GM18520 (cell line): Measurements from ENCODE around the gene NRXN3.

ENCODE experiments used
- ATAC-seq: cut with Tn5 transposase; IDR thresholded peaks from one replicate; pipeline ENCODE4 v1.9.1; 2021; ENCODE audit not compliant: unreplicated experiment

The NRXN3 gene

DNA sequence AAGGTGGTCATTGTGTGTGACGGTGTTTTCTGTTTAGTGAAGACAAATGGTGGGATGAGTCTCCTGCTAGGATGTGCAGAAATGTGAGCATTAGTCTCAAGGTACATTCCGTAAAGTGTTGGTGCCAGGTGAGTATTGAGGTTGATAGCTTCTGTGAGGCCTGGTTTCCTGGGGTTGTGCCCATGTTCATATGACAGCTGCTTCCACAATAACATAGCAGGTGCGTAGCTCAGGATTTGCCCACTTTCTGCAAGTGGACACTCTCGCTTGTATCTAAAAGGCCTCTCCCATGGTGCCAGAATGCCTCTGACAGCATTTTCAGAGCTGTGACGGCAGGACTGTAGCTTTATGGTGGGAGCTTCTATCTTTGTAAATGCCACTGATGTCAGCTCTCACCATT lies 1209.1 kb downstream of the NRXN3 start:
- ATAC-seq, result no peak

DNA sequence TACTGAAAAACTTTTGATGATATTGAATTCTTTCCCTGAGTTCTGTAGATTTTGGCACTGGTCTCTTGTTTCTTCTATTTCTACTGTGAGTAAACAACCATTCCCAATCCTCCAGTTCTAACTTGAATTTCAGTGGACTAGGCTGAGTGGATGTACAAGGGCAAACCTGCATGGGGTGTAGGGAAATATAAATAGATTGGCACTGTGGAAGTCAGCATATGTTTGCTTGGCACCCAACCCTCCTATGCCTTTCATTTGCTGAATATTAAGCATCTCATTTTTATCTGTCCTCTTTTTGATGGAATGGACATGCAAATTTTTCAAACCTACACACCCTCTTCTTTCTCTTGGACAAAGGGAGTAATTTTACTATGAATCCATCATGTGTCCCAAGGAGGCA lies 1212.9 kb downstream of the NRXN3 start:
- ATAC-seq, result no peak

DNA sequence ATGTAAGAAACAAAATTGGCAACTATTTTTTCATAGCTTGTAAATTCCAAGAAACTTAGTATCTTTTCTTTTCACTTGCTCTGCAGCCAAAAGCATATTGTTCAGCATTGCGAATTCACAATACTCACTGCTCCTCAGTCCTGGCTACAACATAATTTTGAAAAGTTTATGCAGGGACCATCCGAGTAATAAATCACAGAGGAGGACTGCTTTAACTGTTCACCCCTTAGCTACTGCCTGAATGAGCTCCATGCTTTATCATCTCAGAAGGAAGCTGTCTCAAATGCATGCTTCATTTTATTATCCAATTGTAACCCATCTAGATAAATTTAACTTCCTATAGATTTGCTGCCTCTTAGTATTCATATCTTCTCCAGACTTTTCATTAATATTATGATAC lies 1213.3 kb downstream of the NRXN3 start:
- no peak for ATAC-seq

DNA sequence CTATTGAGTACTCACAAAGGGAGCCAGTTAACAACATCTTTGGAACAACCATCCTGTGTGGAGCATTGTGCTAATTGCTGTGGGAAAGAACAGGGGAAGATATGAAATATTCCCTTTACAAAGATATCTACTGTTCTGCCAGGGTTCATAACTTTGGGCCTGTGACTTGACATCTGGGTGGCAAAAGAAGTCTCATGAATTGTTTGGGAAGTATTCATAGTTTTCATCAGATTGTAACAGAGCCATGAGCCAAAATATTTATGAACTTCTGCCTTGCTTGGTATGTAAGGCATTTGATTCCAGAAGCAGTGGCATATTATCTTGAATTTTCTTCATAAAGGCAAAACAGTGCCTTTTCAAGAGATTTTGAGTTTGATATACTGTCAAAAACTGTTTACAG lies 1224.9 kb downstream of the NRXN3 start:
- ATAC-seq, result no peak

GRCh38 chr14:79404874-79405511 lies 1234.8 kb downstream of the NRXN3 start:
- ATAC-seq, result no peak

- ATAC-seq, result no peak
Measured at GRCh38 chr14:79405512-79405910, 1235.3 kb downstream of the NRXN3 start.

DNA sequence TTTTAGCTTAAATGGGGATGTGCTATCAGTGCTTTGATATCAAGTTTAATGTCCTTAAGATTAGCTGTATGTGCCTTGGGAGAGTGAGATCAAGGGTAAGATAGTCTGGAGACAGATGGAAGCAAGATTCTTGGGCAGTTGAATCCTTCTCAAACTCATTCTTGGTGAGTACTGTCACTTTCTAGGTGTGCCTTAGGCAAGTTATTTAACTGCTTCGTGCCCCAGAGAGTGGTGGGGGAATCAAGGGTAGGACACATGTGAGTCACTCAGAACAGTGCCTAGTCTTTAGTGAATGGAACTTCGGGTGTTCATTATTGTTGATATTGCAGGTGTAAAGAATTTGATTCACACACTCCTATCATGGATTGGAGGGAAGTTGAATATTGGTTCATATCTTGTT lies 1237.4 kb downstream of the NRXN3 start:
- no peak for ATAC-seq

DNA sequence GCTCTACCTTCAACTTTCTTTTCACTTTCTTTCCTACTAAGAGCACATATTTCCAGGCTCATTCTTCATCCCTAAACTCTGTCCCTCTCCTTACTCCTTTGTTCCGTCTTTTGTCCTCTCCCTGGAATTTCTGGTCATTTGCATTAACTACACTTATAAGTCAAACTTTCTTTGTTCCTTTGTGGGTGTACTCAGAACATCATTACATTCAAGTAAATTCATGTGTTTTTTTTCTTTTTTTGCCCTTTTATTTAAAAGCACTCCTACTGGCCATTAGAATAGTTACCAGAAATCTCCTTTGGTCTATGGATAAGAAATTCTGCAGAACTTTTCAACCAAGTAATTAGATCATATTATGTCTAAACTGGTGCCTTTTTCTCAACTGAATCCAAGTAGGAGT lies 1238.5 kb downstream of the NRXN3 start:
- ATAC-seq, result no peak

- ATAC-seq, result no peak
Measured at GRCh38 chr14:79411403-79412174, 1241.4 kb downstream of the NRXN3 start.

- no peak for ATAC-seq
Measured at GRCh38 chr14:79412822-79413221, 1242.6 kb downstream of the NRXN3 start.

DNA sequence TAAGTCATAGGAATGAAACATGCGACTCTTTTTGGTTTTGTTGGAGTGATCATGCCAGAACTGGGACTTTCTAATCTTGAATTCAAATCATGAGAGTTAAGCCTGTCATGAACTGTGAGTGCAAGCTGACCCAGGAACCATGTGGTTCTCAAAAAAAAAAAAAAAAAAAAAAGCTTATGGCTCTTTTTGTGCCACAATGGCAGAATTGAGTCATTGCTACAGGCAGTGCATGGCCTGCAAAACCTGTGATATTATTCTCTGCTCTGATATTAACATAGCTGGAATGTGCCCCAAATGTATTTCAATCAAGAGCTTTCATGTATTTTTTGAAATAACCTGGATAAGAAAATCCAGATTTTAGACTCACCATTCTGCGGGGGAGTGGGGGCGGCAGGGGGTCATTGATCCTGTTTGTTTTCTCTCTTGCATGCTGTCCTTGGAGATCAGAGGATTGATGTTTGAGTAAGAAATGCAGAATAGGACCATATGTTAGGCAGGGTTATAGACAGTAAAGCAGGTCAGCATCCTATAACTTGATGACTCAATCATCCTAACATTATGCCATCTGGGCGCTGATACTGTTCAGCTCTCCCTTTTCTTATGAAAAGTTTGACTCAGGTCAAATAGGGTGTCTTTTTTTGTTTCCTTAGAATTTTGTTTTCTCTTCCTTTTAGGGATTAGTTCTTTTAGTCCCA lies 1243.7 kb downstream of the NRXN3 start:
- no peak for ATAC-seq

- no peak for ATAC-seq
Measured at GRCh38 chr14:79415726-79416125, 1245.6 kb downstream of the NRXN3 start.

DNA sequence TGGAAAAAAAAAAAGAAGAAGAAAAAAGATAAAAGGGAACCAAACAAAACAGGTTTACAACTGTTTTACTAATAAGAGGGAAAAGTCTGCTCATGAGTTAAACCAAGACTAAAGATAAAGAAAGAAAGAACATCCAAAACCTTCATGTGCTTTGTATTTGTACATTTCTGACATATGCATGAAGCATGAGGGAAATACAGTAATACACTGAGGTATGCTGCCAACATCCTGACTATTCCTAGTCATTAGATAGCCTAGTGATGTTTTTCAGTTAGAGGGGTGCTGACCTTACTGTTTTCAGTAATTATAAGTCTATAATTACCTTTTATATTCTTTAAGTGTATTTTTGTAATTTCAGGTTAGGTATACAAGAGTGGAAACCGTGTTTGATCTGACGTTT lies 1247.8 kb downstream of the NRXN3 start:
- no peak for ATAC-seq

GRCh38 chr14:79418649-79419415 lies 1248.7 kb downstream of the NRXN3 start:
- ATAC-seq, result no peak

- ATAC-seq, result no peak
Measured at GRCh38 chr14:79419571-79420327, 1249.6 kb downstream of the NRXN3 start.

DNA sequence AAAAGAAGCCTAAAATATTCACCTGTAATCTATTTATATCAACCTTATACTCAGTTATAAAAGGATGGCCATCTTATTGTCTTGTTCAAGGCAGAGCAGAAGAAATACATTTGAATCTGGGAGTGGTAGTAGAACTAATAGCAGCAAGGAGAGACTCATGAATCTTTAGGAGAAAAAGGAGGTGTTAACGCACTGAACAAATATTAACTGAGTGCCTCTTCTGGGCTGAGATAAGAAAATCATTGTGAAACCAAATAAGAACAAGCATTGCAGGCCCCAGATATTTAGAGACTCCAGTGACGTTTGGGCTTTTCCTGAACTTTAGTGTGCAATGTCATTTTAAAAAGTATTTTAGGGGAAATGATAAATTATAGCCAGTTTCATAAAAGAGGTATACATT lies 1250.6 kb downstream of the NRXN3 start:
- ATAC-seq, result no peak

DNA sequence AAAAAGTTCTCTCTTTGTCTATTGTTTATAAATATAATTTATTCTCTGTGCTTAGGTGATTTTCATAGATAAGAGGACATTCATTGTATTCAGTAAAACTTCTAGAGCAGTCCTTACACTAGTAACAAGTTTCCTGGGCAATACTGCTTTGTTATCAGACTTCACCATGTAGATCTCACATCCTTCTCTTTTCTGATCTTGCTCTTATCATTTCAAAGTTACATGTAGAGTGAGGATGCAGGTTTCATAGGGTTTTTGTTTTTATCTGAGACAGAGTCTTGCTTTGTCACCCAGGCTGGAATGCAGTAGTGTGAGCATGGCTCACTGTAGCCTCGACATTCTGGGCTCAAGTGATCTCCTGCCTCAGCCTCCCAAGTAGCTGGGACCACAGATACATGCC lies 1251.6 kb downstream of the NRXN3 start:
- no peak for ATAC-seq

DNA sequence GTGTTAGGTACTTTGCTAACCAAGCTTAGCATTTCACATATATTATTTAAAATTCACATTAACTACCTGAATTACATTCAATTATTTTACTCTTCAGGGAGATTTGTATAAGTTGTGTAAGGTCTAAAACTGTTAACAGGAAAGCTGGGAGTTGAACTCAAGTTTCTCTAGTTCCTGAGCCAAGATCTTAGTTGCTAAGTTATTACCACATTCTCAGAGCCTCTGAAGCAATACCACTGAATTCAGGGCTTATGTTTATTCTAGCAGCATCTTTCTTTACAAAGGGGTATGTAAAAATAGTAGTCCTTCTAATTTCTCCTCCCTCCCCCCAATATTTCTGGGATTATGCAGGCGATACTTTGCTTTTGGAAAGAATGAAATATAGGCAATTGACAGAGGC lies 1254.3 kb downstream of the NRXN3 start:
- ATAC-seq, result no peak

- no peak for ATAC-seq
Measured at GRCh38 chr14:79426103-79426755, 1256.1 kb downstream of the NRXN3 start.

- ATAC-seq, result no peak
Measured at GRCh38 chr14:79432640-79433039, 1262.5 kb downstream of the NRXN3 start.
